Measurements from ENCODE around the gene CNTRL.

The CNTRL gene

GRCh38 chr9:121143771-121144170 is 69.0 kb downstream of the CNTRL start:
- TF ChIP-seq NFIC (IDR thresholded peaks at IDR 0.05) = no peak
- no peak for TF ChIP-seq RAD21 (IDR thresholded peaks at IDR 0.05; ENCODE audit: low read depth)
- TF ChIP-seq CREB1 (IDR thresholded peaks at IDR 0.05; ENCODE audit: low read depth) = no peak
- no peak for TF ChIP-seq FOXM1 (IDR thresholded peaks at IDR 0.05; ENCODE audit: borderline replicate concordance, low read depth)

GRCh38 chr9:121144482-121144881 is 69.7 kb downstream of the CNTRL start:
- no peak for TF ChIP-seq TEAD4 (IDR thresholded peaks at IDR 0.05)
- TF ChIP-seq MAX (IDR thresholded peaks at IDR 0.05) = no peak
- no peak for TF ChIP-seq TAF1 (IDR thresholded peaks at IDR 0.05; ENCODE audit: low read depth)
- TF ChIP-seq EGR1 (IDR thresholded peaks at IDR 0.05) = no peak
- no peak for TF ChIP-seq ZBTB7A (IDR thresholded peaks at IDR 0.05; ENCODE audit: low read depth)

- TF ChIP-seq NFIC (IDR thresholded peaks at IDR 0.05) = no peak
- TF ChIP-seq ZBTB7A (IDR thresholded peaks at IDR 0.05; ENCODE audit: low read depth) = no peak
- TF ChIP-seq, protein P1, sequence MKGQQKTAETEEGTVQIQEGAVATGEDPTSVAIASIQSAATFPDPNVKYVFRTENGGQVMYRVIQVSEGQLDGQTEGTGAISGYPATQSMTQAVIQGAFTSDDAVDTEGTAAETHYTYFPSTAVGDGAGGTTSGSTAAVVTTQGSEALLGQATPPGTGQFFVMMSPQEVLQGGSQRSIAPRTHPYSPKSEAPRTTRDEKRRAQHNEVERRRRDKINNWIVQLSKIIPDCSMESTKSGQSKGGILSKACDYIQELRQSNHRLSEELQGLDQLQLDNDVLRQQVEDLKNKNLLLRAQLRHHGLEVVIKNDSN (IDR thresholded peaks at IDR 0.05) = no peak
- no peak for TF ChIP-seq TAF1 (IDR thresholded peaks at IDR 0.05; ENCODE audit: low read depth)
- TF ChIP-seq EGR1 (IDR thresholded peaks at IDR 0.05) = no peak
- no peak for TF ChIP-seq RAD21 (IDR thresholded peaks at IDR 0.05; ENCODE audit: low read depth)
- no peak for TF ChIP-seq EP300 (IDR thresholded peaks at IDR 0.05; ENCODE audit: borderline replicate concordance)
- TF ChIP-seq CREB1 (IDR thresholded peaks at IDR 0.05; ENCODE audit: low read depth) = no peak
- no peak for TF ChIP-seq MAX (IDR thresholded peaks at IDR 0.05)
- TF ChIP-seq CEBPB (IDR thresholded peaks at IDR 0.05) = no peak
- no peak for TF ChIP-seq TEAD4 (IDR thresholded peaks at IDR 0.05)
- TF ChIP-seq FOXM1 (IDR thresholded peaks at IDR 0.05; ENCODE audit: borderline replicate concordance, low read depth) = no peak
- no peak for TF ChIP-seq REST (IDR thresholded peaks at IDR 0.05; ENCODE audit: low read depth)
- TF ChIP-seq TCF12 (IDR thresholded peaks at IDR 0.05; ENCODE audit: low read depth) = no peak
- no peak for TF ChIP-seq YY1 (IDR thresholded peaks at IDR 0.05; ENCODE audit: low read depth)
Measured at GRCh38 chr9:121150188-121150587, 75.4 kb downstream of the CNTRL start.

- no peak for TF ChIP-seq MAX (IDR thresholded peaks at IDR 0.05)
- TF ChIP-seq CREB1 (IDR thresholded peaks at IDR 0.05; ENCODE audit: low read depth) = no peak
- no peak for TF ChIP-seq FOXM1 (IDR thresholded peaks at IDR 0.05; ENCODE audit: borderline replicate concordance, low read depth)
Measured at GRCh38 chr9:121153642-121154041, 78.9 kb downstream of the CNTRL start.

DNA sequence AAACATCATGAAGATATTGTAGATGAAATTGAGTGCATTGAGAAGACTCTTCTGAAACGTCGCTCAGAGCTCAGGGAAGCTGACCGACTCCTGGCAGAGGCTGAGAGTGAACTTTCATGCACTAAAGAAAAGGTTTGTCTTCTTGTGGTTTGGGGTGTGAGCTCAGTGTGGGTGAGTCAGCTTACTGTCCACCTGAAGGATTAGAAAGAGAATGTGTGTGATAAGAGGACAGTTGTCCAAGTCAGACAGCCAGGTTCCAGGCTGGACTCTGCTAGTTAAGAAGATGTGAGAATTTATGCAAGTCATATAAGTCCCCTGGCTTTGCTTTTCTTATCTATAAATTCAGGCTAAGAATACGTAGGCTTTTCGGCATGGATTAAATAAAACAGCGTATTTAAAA is 80.0 kb downstream of the CNTRL start:
- TF ChIP-seq FOXM1 (IDR thresholded peaks at IDR 0.05; ENCODE audit: borderline replicate concordance, low read depth) (no peak), TAF1 (IDR thresholded peaks at IDR 0.05; ENCODE audit: low read depth) (no peak), TCF12 (IDR thresholded peaks at IDR 0.05; ENCODE audit: low read depth) (no peak), EGR1 (IDR thresholded peaks at IDR 0.05) (no peak), REST (IDR thresholded peaks at IDR 0.05; ENCODE audit: low read depth) (no peak), EP300 (IDR thresholded peaks at IDR 0.05; ENCODE audit: borderline replicate concordance) (no peak), NFIC (IDR thresholded peaks at IDR 0.05) (no peak)

DNA sequence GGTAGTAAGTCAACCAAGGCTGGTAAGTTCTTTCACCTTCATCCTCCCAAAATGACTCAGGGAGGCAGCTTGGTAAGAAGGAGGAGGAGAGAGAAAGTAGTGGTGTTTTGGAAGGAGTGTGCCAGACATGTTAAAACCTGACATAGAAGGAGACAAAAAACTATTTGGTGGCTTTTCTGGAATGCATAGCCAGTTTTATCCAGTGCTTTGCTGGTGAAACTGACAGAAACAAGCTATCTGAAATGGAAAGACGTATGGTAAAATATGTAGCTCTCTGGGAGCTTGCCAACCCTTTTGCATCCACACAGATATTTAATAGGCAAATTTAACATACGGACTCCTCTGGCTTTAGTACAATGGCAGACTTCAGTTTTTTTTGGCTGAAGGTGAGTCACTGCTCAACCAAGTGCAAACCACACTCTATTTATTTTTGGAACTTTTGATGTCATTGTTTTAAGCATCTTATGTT is 81.5 kb downstream of the CNTRL start:
- TF ChIP-seq REST (IDR thresholded peaks at IDR 0.05; ENCODE audit: low read depth) = no peak

All from Ishikawa (cell line).